BJ (cell line): ENCODE measurements around the gene APOL4. TPM values are rescaled to one million over a fixed set of nuclear protein-coding genes. Genes with fewer than 3 reads are reported as not detected.
"Not testable (repeated sequence)": the region's sequence is repeated elsewhere in the genome, so short reads cannot be mapped to it uniquely, and the experiment has no call there.

Experiments used
- CTCF ChIA-PET: fragments of 350-600 bp; formaldehyde crosslinking; extraction: SDS; loops from one replicate; lab custom pipeline; 2021; ENCODE audit warnings: antibody characterized with exemption, inconsistent platforms; lab: Yijun Ruan, JAX
- POLR2A ChIA-PET: fragments of 300-600 bp; sonication (Branson Sonifier 250); formaldehyde crosslinking; extraction: SDS; loops from one replicate; lab custom pipeline; 2021; ENCODE audit warnings: antibody characterized with exemption; lab: Charles Lee
- DNase-seq: peaks from one replicate; pipeline ENCODE4 v3.0.0-alpha.2; 2011; ENCODE audit warnings: low read depth
- H3K27me3 ChIP-seq: 2 replicates; pipeline ENCODE4 v1.6.0; 2011; ENCODE audit warnings: low read length; ENCODE audit not compliant: control insufficient read depth, insufficient read depth
- H3K36me3 ChIP-seq: 2 replicates; pipeline ENCODE4 v1.5.1; 2011; ENCODE audit warnings: low read length; ENCODE audit not compliant: control insufficient read depth, insufficient read depth
- H3K4me3 ChIP-seq: 2 replicates; pipeline ENCODE4 v1.5.1; 2011; ENCODE audit warnings: low read depth, mild to moderate bottlenecking, control low read depth, low read length
- CTCF ChIP-seq: IDR thresholded peaks from 2 replicates; pipeline ENCODE4 v1.5.1; 2011; ENCODE audit warnings: low read depth, mild to moderate bottlenecking, control low read depth, inconsistent platforms, low read length, moderate library complexity; ENCODE audit not compliant: insufficient read depth
- polyA plus RNA-seq: library from polyadenylated mRNA; depleted of rRNA; stranded (reverse); fragments of >200 nt; gene quantifications from 2 replicates; pipeline ENCODE4 v1.2.3, GENCODE V29; 2011

Gene APOL4
- polyA plus RNA-seq, 1 experiment: 0.16 TPM

DNA sequence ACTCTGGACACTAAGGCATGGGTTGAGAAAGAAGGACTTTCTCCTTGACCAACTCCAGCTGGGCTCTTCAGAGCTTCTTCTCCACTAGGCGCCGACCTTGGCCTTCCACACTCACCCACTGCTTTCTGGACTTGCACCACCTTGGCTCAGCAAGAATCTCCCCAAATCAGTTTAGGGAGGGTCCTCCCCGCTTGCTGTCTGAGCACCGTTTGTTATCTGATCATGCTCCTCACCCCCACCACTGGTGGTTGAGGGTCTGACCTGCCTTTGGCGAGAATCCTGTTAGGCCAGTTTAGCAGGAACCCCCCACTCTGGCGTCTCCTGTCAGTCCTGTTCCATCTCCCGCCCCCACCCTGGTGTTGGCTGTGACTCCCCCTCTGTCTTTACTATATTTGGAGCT, 27.3 kb upstream of the APOL4 start:
- no peak for TF ChIP-seq CTCF
- no peak for DNase-seq
- H3K27me3 ChIP-seq: no peaks in the 10 kb centered on the region
- H3K4me3 ChIP-seq: no peak overlapping the region
- CTCF ChIA-PET: interaction anchor here (1.9 to 2.9 kb wide), 2 partner anchors 11 to 34 kb away, joined by 7 to 8 read pairs; partner anchors contain the start of gene APOL2
- POLR2A ChIA-PET: no interaction called here
- peaks cover 28% of the 10 kb centered on the region for H3K36me3 ChIP-seq

DNA sequence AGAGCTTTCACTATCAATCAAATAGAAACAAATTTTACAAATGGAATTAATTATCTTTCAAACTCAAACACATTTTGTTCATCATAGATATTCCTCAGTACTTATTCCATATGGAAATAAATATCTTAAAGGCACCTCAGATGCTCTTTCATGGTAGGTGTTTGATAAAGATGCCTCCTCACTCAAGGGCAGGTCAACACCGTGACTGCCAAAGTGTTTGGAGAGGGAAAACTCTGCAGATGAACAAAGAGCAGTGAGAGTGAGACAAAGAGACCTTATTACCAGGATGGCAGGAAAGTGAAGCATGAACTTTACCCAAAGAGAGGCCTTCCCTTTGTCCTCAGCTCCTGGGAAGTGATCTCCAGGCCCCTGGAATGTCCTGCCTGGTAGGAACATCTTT, 26.8 kb upstream of the APOL4 start:
- POLR2A ChIA-PET, DNase-seq, H3K4me3 ChIP-seq, H3K27me3 ChIP-seq: not testable (repeated sequence)
- CTCF ChIA-PET: interaction anchor here (0.8 to 2.9 kb wide), 3 partner anchors 12 to 34 kb away, joined by 3 to 8 read pairs (median 7); partner anchors contain the start of gene APOL2
- H3K36me3 ChIP-seq: peaks cover 27% of the 10 kb centered on the region

GRCh38 chr22:36227806-36228205, 26.2 kb upstream of the APOL4 start:
- no peak for DNase-seq
- no peak for TF ChIP-seq CTCF
- ChIA-PET POLR2A (no interaction called here), CTCF (interaction anchor here (0.8 to 2.9 kb wide), 4 partner anchors 9 to 33 kb away, joined by 3 to 8 read pairs (median 5); partner anchors contain the start of gene APOL2)
- Histone ChIP-seq H3K36me3 (peaks cover 21% of the 10 kb centered on the region), H3K27me3 (no peaks in the 10 kb centered on the region), H3K4me3 (no peak overlapping the region)

GRCh38 chr22:36227396-36227795, 25.8 kb upstream of the APOL4 start:
- CTCF ChIA-PET: interaction anchor here (0.9 to 2.9 kb wide), 5 partner anchors 9 to 47 kb away, joined by 3 to 8 read pairs (median 5); partner anchors contain the start of gene APOL2
- 0 out of 2 replicates have a peak, but pooled peaks cover under 1% of the 10 kb centered on the region for H3K27me3 ChIP-seq
- H3K36me3 ChIP-seq: peaks cover 18% of the 10 kb centered on the region
- POLR2A ChIA-PET: no interaction called here
- TF ChIP-seq CTCF: no peak
- DNase-seq: no peak
- H3K4me3 ChIP-seq: no peak overlapping the region

DNA sequence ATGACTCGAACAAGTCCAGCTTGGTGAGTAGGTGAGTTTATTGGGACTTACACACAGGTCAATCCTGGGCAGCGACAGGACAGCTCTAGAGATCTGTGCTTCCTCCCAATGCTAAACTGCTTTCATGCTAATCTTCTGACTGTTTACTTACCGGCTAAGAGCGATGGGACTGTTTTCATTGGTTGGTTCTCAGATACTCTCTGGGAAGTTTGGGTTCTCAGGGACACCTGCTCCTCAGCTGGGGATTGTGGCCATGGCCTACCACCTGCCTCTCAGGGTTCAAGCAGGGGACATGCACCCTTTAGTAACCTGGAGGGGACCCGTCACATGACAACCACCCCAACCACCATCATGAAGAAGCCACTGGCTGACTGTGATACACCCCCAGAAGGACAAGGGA, 24.6 kb upstream of the APOL4 start:
- Histone ChIP-seq H3K36me3 (peaks cover 16% of the 10 kb centered on the region), H3K4me3 (no peak overlapping the region), H3K27me3 (peaks cover 4% of the 10 kb centered on the region; the same call in 1 of the 2 replicates)
- ChIA-PET POLR2A (no interaction called here), CTCF (interaction anchor here (1.0 to 1.7 kb wide), 3 partner anchors 9 to 45 kb away, joined by 3 to 5 read pairs (median 4); no protein-coding TSS in a partner anchor)
- no peak for DNase-seq
- no peak for TF ChIP-seq CTCF

GRCh38 chr22:36225333-36225922, 23.8 kb upstream of the APOL4 start:
- TF ChIP-seq CTCF: no peak
- POLR2A ChIA-PET: no interaction called here
- CTCF ChIA-PET: interaction anchor here (1.0 to 1.7 kb wide), 2 partner anchors 11 to 45 kb away, joined by 3 to 4 read pairs; no protein-coding TSS in a partner anchor
- Histone ChIP-seq H3K36me3 (peaks cover 10% of the 10 kb centered on the region), H3K27me3 (peaks cover 7% of the 10 kb centered on the region), H3K4me3 (no peak overlapping the region)
- DNase-seq: no peak
